ENCODE data around the gene MRGPRG. TPM values are rescaled to one million over a fixed set of nuclear protein-coding genes. Genes with fewer than 3 reads are reported as not detected.

MRGPRG gene
- total and polyA plus RNA-seq, 9 of the 15 experiments (the other 6 are each of a cell fraction or from before 2014, with no cell fraction given) = not detected

DNA sequence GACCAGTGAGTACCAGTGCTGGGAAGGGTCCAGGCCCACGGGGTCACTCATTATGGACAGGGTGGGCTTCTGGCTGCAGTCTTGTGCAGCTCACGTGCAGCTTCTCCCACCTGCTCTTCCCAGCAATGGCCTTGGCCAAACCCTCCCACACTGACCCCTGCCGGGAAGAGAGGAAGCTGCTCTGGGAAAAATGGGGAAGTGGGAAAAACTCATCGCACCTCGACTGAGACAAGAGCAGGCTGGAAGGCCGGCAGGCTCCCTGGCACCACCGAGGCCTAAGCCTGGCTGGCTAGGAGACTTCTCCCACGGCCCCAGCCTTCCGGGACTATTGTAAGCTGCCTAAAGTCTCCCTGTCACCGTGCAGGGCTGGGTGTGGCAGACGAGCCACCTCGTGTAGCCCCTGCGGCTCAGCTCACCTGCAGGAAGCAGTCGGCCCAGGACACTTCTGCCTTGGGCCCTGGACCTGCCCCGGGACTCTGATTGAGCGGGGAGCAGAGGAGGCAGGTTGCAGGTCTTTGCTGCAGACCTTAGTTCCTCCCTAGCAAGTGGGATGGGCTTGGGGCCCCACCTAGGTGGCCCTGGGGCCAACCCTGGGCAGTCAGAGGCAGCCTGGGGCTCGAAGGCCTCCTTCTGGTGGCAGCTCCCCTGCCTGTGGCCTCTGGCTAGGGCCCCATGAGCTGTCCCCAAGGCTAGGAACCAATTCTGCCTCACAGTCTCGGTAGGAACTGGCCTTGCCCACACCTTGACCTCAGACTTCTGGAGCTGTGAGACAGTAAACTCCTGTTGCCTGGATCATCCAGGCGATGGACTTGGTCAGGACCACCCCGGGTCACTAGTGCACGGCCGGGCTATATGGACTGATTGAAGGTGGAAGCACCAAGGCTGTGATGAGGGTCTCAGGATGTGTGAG, 23.1 kb downstream of the MRGPRG start:
- POLR2A ChIA-PET = interaction anchor here (0.6 to 0.8 kb wide), 3 partner anchors 7 to 61 kb away, joined by 3 to 5 read pairs (median 4); no protein-coding TSS in a partner anchor
- Histone ChIP-seq H3K27me3 (ENCODE audit: control insufficient read depth in 2 of 2, insufficient read depth in 2 of 2, low read length in 2 of 2) (peaks cover 8 to 33% of the 10 kb centered on the region in 2 experiments; a peak in 4 of 5 replicates), H3K9me1 (ENCODE audit: control insufficient read depth, insufficient read depth, low read length) (no peaks in the 10 kb centered on the region), H3K9me3 (replicated peaks; ENCODE audit: control insufficient read depth, insufficient read depth, low read depth, low read length) (no peaks in the 10 kb centered on the region), H3K4me1 (replicated peaks in 1 of 2; ENCODE audit: control insufficient read depth in 2 of 2, insufficient read depth in 2 of 2, low read length in 2 of 2) (peaks cover 0 to 45% of the 10 kb centered on the region in 2 experiments; a peak in 3 of 5 replicates), H4K20me1 (replicated peaks; ENCODE audit: control insufficient read depth, insufficient read depth, low read length) (no peaks in the 10 kb centered on the region), H3K9ac (ENCODE audit: insufficient read depth in 1 of 2, low read depth in 2 of 2, low read length in 2 of 2) (peak overlapping the region in 1 of 2 experiments; percentile 47; a peak in 2 of 4 replicates), H3K36me3 (ENCODE audit: control insufficient read depth, insufficient read depth, low read length) (no peaks in the 10 kb centered on the region), H2AFZ (ENCODE audit: low read depth, low read length) (peak overlapping the region; percentile 40; the same call in 1 of the 2 replicates), H3K4me3 (no peak overlapping the region), H3K79me2 (ENCODE audit: control insufficient read depth, insufficient read depth, low read length) (no peaks in the 10 kb centered on the region), H3K4me2 (ENCODE audit: insufficient read depth, low read length) (no peak overlapping the region), H3K27ac (ENCODE audit: extremely low read depth, low read depth, low read length) (no peak overlapping the region)
- intact Hi-C loops (cut with micrococcal nuclease) = no loop called here
- BruUV-seq (replicated peaks) = no TSS peak
- ATAC-seq = peak; percentile 54
- peak in 2 of 4 experiments; percentile 43 to 48 for DNase-seq (ENCODE audit: extremely low read depth in 1 of 4, low spot score in 3 of 4)
- no peak for FAIRE-seq
- CTCF ChIA-PET (ENCODE audit: low intra/inter-chr PET ratio) = no interaction called here
- in situ Hi-C loops (cut with MboI) = no loop called here
- WGBS (ENCODE audit: insufficient coverage, low coverage, missing lambda C conversion rate) = 26% methylated on average over 22 of the region's 22 CpGs
- TF ChIP-seq, protein P1, sequence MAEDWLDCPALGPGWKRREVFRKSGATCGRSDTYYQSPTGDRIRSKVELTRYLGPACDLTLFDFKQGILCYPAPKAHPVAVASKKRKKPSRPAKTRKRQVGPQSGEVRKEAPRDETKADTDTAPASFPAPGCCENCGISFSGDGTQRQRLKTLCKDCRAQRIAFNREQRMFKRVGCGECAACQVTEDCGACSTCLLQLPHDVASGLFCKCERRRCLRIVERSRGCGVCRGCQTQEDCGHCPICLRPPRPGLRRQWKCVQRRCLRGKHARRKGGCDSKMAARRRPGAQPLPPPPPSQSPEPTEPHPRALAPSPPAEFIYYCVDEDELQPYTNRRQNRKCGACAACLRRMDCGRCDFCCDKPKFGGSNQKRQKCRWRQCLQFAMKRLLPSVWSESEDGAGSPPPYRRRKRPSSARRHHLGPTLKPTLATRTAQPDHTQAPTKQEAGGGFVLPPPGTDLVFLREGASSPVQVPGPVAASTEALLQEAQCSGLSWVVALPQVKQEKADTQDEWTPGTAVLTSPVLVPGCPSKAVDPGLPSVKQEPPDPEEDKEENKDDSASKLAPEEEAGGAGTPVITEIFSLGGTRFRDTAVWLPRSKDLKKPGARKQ (CRISPR knock-in tag; IDR thresholded peaks at IDR 0.05) = no peak
- TF ChIP-seq HDAC1 (IDR thresholded peaks at IDR 0.05) = no peak
- peak; percentile 99 for TF ChIP-seq SPI1 (IDR thresholded peaks at IDR 0.05; ENCODE audit: borderline replicate concordance, low read depth, low read length)
- no peak for TF ChIP-seq HDGF (IDR thresholded peaks at IDR 0.05)
- TF ChIP-seq U2AF2 (optimal IDR thresholded peaks at IDR 0.05; ENCODE audit: low read depth, low read length) = no peak
- TF ChIP-seq ZFX (CRISPR knock-in tag; IDR thresholded peaks at IDR 0.05) = peak; percentile 46
- TF ChIP-seq SRF (CRISPR knock-in tag; IDR thresholded peaks at IDR 0.05) = no peak
- TF ChIP-seq SUPT5H (IDR thresholded peaks at IDR 0.05) = no peak
- no peak for TF ChIP-seq RFX7 (CRISPR knock-in tag; IDR thresholded peaks at IDR 0.05)
- no peak for TF ChIP-seq RBM14 (IDR thresholded peaks at IDR 0.05; ENCODE audit: borderline replicate concordance, insufficient read depth, low read depth, low read length)
- 0 out of 2 replicates have a peak, but pooled peaks have one; percentile 2 for TF ChIP-seq BCOR (IDR thresholded peaks at IDR 0.05)
- no peak for TF ChIP-seq RBM17 (IDR thresholded peaks at IDR 0.05; ENCODE audit: borderline replicate concordance, low read depth, low read length)
- TF ChIP-seq BRD4 (IDR thresholded peaks at IDR 0.05) = no peak
- TF ChIP-seq NR1H2 (CRISPR knock-in tag; IDR thresholded peaks at IDR 0.05) = no peak
- peak; percentile 80 for TF ChIP-seq ZNF75A (CRISPR knock-in tag; IDR thresholded peaks at IDR 0.05)
- TF ChIP-seq ARID1B (IDR thresholded peaks at IDR 0.05) = no peak
- TF ChIP-seq, protein P2, sequence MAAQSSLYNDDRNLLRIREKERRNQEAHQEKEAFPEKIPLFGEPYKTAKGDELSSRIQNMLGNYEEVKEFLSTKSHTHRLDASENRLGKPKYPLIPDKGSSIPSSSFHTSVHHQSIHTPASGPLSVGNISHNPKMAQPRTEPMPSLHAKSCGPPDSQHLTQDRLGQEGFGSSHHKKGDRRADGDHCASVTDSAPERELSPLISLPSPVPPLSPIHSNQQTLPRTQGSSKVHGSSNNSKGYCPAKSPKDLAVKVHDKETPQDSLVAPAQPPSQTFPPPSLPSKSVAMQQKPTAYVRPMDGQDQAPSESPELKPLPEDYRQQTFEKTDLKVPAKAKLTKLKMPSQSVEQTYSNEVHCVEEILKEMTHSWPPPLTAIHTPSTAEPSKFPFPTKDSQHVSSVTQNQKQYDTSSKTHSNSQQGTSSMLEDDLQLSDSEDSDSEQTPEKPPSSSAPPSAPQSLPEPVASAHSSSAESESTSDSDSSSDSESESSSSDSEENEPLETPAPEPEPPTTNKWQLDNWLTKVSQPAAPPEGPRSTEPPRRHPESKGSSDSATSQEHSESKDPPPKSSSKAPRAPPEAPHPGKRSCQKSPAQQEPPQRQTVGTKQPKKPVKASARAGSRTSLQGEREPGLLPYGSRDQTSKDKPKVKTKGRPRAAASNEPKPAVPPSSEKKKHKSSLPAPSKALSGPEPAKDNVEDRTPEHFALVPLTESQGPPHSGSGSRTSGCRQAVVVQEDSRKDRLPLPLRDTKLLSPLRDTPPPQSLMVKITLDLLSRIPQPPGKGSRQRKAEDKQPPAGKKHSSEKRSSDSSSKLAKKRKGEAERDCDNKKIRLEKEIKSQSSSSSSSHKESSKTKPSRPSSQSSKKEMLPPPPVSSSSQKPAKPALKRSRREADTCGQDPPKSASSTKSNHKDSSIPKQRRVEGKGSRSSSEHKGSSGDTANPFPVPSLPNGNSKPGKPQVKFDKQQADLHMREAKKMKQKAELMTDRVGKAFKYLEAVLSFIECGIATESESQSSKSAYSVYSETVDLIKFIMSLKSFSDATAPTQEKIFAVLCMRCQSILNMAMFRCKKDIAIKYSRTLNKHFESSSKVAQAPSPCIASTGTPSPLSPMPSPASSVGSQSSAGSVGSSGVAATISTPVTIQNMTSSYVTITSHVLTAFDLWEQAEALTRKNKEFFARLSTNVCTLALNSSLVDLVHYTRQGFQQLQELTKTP (IDR thresholded peaks at IDR 0.05; ENCODE audit: low read depth in 1 of 2, partially characterized antibody in 2 of 2) = no peak

All from K562 (cell line).